A673 (cell line): ENCODE data around the gene IFRD1.

ENCODE experiments used
- EZH2 ChIP-seq: fragments of 200-600 bp; sonication (generic); IDR thresholded peaks from 2 replicates; pipeline ENCODE4 v1.6.1; 2017; ENCODE audit warnings: borderline replicate concordance, low read depth, mild to moderate bottlenecking, mixed read lengths, antibody characterized with exemption, low read length; ENCODE audit not compliant: poor library complexity, severe bottlenecking
- TF ChIP-seq, protein P1 (sequence below): fragments of 300-800, 200-600 bp; sonication (generic); conservative IDR thresholded peaks from 2 replicates; pipeline ENCODE4 v1.5.1; 2017; ENCODE audit warnings: low read depth, mild to moderate bottlenecking, antibody characterized with exemption, low read length, moderate library complexity, mixed read lengths

DNA sequence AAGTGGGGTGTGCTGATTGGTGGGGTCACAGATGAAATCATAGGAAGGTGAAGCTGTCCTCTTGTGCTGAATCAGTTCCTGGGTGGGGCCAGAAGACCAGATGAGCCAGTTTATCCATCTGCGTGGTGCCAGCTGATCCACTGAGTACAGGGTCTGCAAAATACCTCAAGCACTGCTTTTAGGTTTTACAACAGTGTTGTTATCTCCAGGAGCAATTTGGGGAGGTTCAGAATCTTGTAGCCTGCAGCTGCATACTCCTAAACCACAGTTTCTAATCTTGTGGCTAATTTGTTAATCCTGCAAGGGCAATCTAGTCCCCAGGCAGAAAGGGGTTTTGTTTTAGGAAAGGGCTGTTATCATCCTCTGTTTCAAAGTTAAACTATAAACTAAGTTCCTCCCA is 17.0 kb upstream of the IFRD1 start:
- TF ChIP-seq EZH2, result no peak
- TF ChIP-seq, protein P1, sequence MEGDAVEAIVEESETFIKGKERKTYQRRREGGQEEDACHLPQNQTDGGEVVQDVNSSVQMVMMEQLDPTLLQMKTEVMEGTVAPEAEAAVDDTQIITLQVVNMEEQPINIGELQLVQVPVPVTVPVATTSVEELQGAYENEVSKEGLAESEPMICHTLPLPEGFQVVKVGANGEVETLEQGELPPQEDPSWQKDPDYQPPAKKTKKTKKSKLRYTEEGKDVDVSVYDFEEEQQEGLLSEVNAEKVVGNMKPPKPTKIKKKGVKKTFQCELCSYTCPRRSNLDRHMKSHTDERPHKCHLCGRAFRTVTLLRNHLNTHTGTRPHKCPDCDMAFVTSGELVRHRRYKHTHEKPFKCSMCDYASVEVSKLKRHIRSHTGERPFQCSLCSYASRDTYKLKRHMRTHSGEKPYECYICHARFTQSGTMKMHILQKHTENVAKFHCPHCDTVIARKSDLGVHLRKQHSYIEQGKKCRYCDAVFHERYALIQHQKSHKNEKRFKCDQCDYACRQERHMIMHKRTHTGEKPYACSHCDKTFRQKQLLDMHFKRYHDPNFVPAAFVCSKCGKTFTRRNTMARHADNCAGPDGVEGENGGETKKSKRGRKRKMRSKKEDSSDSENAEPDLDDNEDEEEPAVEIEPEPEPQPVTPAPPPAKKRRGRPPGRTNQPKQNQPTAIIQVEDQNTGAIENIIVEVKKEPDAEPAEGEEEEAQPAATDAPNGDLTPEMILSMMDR, result no peak
